Measurements from ENCODE around the gene PRELID2.

Gene PRELID2

GRCh38 chr5:145825751-145826180, 9.4 kb downstream of the PRELID2 start:
- no peaks in the 10 kb centered on the region for H3K9me3 ChIP-seq (ENCODE audit: control insufficient read depth in 5 of 5, low read length in 5 of 5)
- H3K27me3 ChIP-seq (ENCODE audit: control insufficient read depth in 5 of 5, insufficient read depth in 4 of 5, low read length in 5 of 5): no peaks in the 10 kb centered on the region
- H3K27ac ChIP-seq (ENCODE audit: low read depth, low read length): no peak overlapping the region
- H3K4me1 ChIP-seq (ENCODE audit: control insufficient read depth in 5 of 5, insufficient read depth in 5 of 5, low read length in 5 of 5): peaks cover 0 to 8% (median 0%) of the 10 kb centered on the region in 5 donors
- H3K9ac ChIP-seq (ENCODE audit: low read length in 5 of 5): no peak overlapping the region
- H3K36me3 ChIP-seq (ENCODE audit: control insufficient read depth in 5 of 5, insufficient read depth in 5 of 5, low read length in 5 of 5): no peaks in the 10 kb centered on the region
- H3K4me3 ChIP-seq (ENCODE audit: low read depth in 1 of 5, low read length in 5 of 5): no peak overlapping the region

GRCh38 chr5:145824040-145824439, 11.1 kb downstream of the PRELID2 start:
- Histone ChIP-seq H3K36me3 (ENCODE audit: control insufficient read depth in 5 of 5, insufficient read depth in 5 of 5, low read length in 5 of 5) (no peaks in the 10 kb centered on the region), H3K9ac (ENCODE audit: low read length in 5 of 5) (no peak overlapping the region), H3K4me3 (ENCODE audit: low read depth in 1 of 5, low read length in 5 of 5) (no peak overlapping the region), H3K4me1 (ENCODE audit: control insufficient read depth in 5 of 5, insufficient read depth in 5 of 5, low read length in 5 of 5) (peaks cover 0 to 15% (median 0%) of the 10 kb centered on the region in 5 donors), H3K9me3 (ENCODE audit: control insufficient read depth in 5 of 5, low read length in 5 of 5) (no peaks in the 10 kb centered on the region), H3K27ac (ENCODE audit: low read depth, low read length) (no peak overlapping the region), H3K27me3 (ENCODE audit: control insufficient read depth in 5 of 5, insufficient read depth in 4 of 5, low read length in 5 of 5) (no peaks in the 10 kb centered on the region)

DNA sequence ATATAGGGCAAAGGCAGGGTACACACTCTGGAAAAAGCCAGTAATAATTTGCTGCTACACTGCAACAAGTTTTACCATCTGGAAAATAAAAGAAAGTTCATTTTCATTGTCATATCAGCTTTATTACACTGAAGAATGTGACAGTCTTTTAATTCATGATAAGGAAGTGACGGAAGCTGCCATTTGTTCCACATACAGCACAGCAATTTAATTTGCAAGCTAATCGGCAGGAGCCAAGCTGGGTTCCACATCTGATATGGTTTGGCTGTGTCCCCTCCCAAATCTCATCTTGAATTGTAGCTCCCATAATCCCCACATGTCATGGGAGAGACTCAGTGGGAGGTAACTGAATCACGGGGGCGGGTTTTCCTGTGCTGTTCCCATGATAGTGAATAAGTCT, 16.5 kb downstream of the PRELID2 start:
- Histone ChIP-seq H3K9ac (ENCODE audit: low read length in 5 of 5) (no peak overlapping the region), H3K27ac (ENCODE audit: low read depth, low read length) (no peak overlapping the region), H3K9me3 (ENCODE audit: control insufficient read depth in 5 of 5, low read length in 5 of 5) (no peaks in the 10 kb centered on the region), H3K27me3 (ENCODE audit: control insufficient read depth in 5 of 5, insufficient read depth in 4 of 5, low read length in 5 of 5) (no peaks in the 10 kb centered on the region), H3K36me3 (ENCODE audit: control insufficient read depth in 5 of 5, insufficient read depth in 5 of 5, low read length in 5 of 5) (peaks cover 0 to 8% (median 0%) of the 10 kb centered on the region in 5 donors), H3K4me1 (ENCODE audit: control insufficient read depth in 5 of 5, insufficient read depth in 5 of 5, low read length in 5 of 5) (peaks cover 0 to 15% (median 0%) of the 10 kb centered on the region in 5 donors), H3K4me3 (ENCODE audit: low read depth in 1 of 5, low read length in 5 of 5) (no peak overlapping the region)

GRCh38 chr5:145812877-145813276, 22.3 kb downstream of the PRELID2 start:
- no peaks in the 10 kb centered on the region for H3K27me3 ChIP-seq (ENCODE audit: control insufficient read depth in 5 of 5, insufficient read depth in 4 of 5, low read length in 5 of 5)
- peak overlapping the region in 1 of 5 donors; percentile 4 for H3K9ac ChIP-seq (ENCODE audit: low read length in 5 of 5)
- peaks cover 0 to 5% (median 0%) of the 10 kb centered on the region in 5 donors for H3K4me1 ChIP-seq (ENCODE audit: control insufficient read depth in 5 of 5, insufficient read depth in 5 of 5, low read length in 5 of 5)
- no peak overlapping the region for H3K27ac ChIP-seq (ENCODE audit: low read depth, low read length)
- H3K36me3 ChIP-seq (ENCODE audit: control insufficient read depth in 5 of 5, insufficient read depth in 5 of 5, low read length in 5 of 5): peaks cover 0 to 6% (median 0%) of the 10 kb centered on the region in 5 donors
- H3K9me3 ChIP-seq (ENCODE audit: control insufficient read depth in 5 of 5, low read length in 5 of 5): no peaks in the 10 kb centered on the region
- H3K4me3 ChIP-seq (ENCODE audit: low read depth in 1 of 5, low read length in 5 of 5): no peak overlapping the region

- Histone ChIP-seq H3K27ac (ENCODE audit: low read depth, low read length) (no peak overlapping the region), H3K36me3 (ENCODE audit: control insufficient read depth in 5 of 5, insufficient read depth in 5 of 5, low read length in 5 of 5) (peaks cover 0 to 3% (median 0%) of the 10 kb centered on the region in 5 donors)
These were observed 23.1 kb downstream of the PRELID2 start for GRCh38 chr5:145811834-145812625.

DNA sequence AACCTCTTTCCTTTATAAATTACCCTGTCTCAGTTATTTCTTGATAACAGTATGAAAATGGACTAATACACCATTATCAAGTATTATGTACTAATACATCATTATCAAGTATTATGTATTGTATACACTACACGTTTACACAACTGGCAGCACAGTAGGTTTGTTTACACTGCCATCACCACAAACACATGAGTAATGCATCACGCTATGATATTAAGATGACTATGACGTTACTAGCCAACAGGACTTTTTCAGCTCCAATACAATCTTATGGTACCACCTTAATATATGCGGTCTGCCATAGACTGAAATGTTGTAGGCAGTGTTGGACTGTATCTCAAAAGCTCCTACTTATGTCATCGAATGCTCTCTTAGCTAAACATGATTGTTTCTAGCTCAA, 28.2 kb downstream of the PRELID2 start:
- no peak overlapping the region for H3K9ac ChIP-seq (ENCODE audit: low read length in 5 of 5)
- no peaks in the 10 kb centered on the region for H3K9me3 ChIP-seq (ENCODE audit: control insufficient read depth in 5 of 5, low read length in 5 of 5)
- H3K27ac ChIP-seq (ENCODE audit: low read depth, low read length): no peak overlapping the region
- peaks cover 0 to 6% (median 0%) of the 10 kb centered on the region in 5 donors for H3K4me1 ChIP-seq (ENCODE audit: control insufficient read depth in 5 of 5, insufficient read depth in 5 of 5, low read length in 5 of 5)
- no peak overlapping the region for H3K4me3 ChIP-seq (ENCODE audit: low read depth in 1 of 5, low read length in 5 of 5)
- H3K36me3 ChIP-seq (ENCODE audit: control insufficient read depth in 5 of 5, insufficient read depth in 5 of 5, low read length in 5 of 5): peaks cover 0 to 4% (median 0%) of the 10 kb centered on the region in 5 donors
- H3K27me3 ChIP-seq (ENCODE audit: control insufficient read depth in 5 of 5, insufficient read depth in 4 of 5, low read length in 5 of 5): no peaks in the 10 kb centered on the region

More at GRCh38 chr5:145811834-145812625, 23.1 kb downstream of the PRELID2 start:
- H3K4me1 ChIP-seq (ENCODE audit: control insufficient read depth in 5 of 5, insufficient read depth in 5 of 5, low read length in 5 of 5): peaks cover 0 to 5% (median 0%) of the 10 kb centered on the region in 5 donors
- no peaks in the 10 kb centered on the region for H3K27me3 ChIP-seq (ENCODE audit: control insufficient read depth in 5 of 5, insufficient read depth in 4 of 5, low read length in 5 of 5)
- H3K9ac ChIP-seq (ENCODE audit: low read length in 5 of 5): peak overlapping the region in 2 of 5 donors; percentile 4 to 7
- no peak overlapping the region for H3K4me3 ChIP-seq (ENCODE audit: low read depth in 1 of 5, low read length in 5 of 5)
- H3K9me3 ChIP-seq (ENCODE audit: control insufficient read depth in 5 of 5, low read length in 5 of 5): no peaks in the 10 kb centered on the region

DNA sequence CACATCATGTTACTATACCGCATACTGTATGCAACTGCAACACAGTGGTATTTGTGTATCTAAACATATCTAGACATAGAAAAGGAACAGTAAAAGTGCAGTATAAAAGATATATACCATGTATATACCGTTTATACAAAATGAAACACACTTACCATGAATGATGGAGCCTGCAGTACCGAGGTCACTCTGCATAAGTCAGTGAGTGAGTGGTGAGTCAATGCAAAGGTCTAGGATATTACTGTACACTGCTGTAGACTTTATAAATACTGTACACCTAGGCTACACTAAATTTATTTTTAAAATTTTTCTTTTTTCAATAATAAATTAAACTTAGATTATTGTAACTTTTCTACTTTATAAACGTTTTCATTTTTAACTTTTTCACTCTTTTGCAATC, 29.3 kb downstream of the PRELID2 start:
- Histone ChIP-seq H3K9me3 (ENCODE audit: control insufficient read depth in 5 of 5, low read length in 5 of 5) (no peaks in the 10 kb centered on the region), H3K9ac (ENCODE audit: low read length in 5 of 5) (no peak overlapping the region), H3K27ac (ENCODE audit: low read depth, low read length) (no peak overlapping the region), H3K36me3 (ENCODE audit: control insufficient read depth in 5 of 5, insufficient read depth in 5 of 5, low read length in 5 of 5) (peaks cover 0 to 4% (median 0%) of the 10 kb centered on the region in 5 donors), H3K4me1 (ENCODE audit: control insufficient read depth in 5 of 5, insufficient read depth in 5 of 5, low read length in 5 of 5) (peaks cover 0 to 3% (median 0%) of the 10 kb centered on the region in 5 donors), H3K27me3 (ENCODE audit: control insufficient read depth in 5 of 5, insufficient read depth in 4 of 5, low read length in 5 of 5) (no peaks in the 10 kb centered on the region), H3K4me3 (ENCODE audit: low read depth in 1 of 5, low read length in 5 of 5) (no peak overlapping the region)

DNA sequence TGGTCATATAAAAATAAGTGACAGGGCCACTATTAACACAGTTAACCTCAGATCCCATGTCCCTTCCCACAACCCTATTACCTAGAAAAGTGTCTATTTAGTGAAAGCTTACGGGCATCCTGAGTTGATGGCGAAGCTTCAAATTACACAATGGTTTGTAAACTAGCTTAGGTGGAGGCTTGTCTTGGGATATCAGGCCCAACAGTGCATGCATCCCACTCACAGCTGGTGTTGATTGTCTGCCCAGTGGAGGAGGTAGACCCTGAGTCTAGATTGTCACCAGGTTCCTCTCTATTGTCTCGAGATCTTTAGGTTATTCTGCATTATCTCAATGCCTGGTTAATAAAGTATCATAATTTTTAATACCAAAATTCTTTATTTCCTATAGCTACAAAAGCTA, 30.4 kb downstream of the PRELID2 start:
- no peak overlapping the region for H3K27ac ChIP-seq (ENCODE audit: low read depth, low read length)
- no peaks in the 10 kb centered on the region for H3K9me3 ChIP-seq (ENCODE audit: control insufficient read depth in 5 of 5, low read length in 5 of 5)
- H3K4me1 ChIP-seq (ENCODE audit: control insufficient read depth in 5 of 5, insufficient read depth in 5 of 5, low read length in 5 of 5): peaks cover 0 to 15% (median 3%) of the 10 kb centered on the region in 5 donors
- peaks cover 0 to 4% (median 0%) of the 10 kb centered on the region in 5 donors for H3K36me3 ChIP-seq (ENCODE audit: control insufficient read depth in 5 of 5, insufficient read depth in 5 of 5, low read length in 5 of 5)
- H3K9ac ChIP-seq (ENCODE audit: low read length in 5 of 5): no peak overlapping the region
- no peaks in the 10 kb centered on the region for H3K27me3 ChIP-seq (ENCODE audit: control insufficient read depth in 5 of 5, insufficient read depth in 4 of 5, low read length in 5 of 5)
- no peak overlapping the region for H3K4me3 ChIP-seq (ENCODE audit: low read depth in 1 of 5, low read length in 5 of 5)

DNA sequence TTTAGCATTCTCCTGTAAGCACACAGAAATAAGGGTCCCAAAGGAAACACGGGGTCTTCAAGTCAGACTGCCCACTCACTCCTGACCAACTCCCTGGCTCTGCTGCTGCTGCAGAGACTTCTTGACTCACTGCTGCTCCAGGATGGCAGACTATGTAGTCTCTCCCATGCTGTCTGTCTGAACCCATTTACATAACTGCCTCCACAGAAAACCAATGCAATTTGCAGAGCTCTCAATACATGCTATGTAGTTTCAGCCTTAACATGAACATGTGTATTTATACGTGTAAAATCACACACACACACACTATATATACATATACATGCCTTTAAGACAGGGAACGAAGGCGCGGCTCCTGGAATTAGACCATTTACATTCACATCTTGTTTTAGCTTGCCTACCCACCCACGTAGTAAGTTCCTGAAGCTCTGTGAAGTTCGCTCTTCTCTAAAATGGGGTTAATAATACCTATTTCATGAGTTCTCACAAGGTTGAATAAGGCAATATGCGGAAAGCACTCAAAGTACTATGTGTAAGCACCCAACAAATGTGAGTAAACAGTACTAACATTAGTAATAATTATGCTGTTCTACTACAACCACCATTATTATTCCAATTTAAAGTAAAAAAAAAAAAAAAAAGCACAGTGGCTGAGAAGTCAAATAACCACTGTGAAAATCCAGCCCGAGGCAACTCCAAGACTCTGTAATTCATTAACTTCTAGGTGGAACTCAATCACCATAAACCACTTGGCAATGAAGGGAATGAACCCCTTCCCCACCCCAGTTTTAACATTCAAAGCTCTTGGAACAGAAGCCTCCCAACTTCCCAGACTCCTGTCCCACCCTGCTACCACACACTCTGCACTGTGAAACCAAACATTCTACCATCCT, 31.8 kb downstream of the PRELID2 start:
- Histone ChIP-seq H3K9me3 (ENCODE audit: control insufficient read depth in 5 of 5, low read length in 5 of 5) (no peaks in the 10 kb centered on the region), H3K36me3 (ENCODE audit: control insufficient read depth in 5 of 5, insufficient read depth in 5 of 5, low read length in 5 of 5) (peaks cover 0 to 4% (median 0%) of the 10 kb centered on the region in 5 donors), H3K27ac (ENCODE audit: low read depth, low read length) (no peak overlapping the region), H3K4me3 (ENCODE audit: low read depth in 1 of 5, low read length in 5 of 5) (no peak overlapping the region), H3K4me1 (ENCODE audit: control insufficient read depth in 5 of 5, insufficient read depth in 5 of 5, low read length in 5 of 5) (peaks cover 0 to 19% (median 3%) of the 10 kb centered on the region in 5 donors), H3K9ac (ENCODE audit: low read length in 5 of 5) (no peak overlapping the region), H3K27me3 (ENCODE audit: control insufficient read depth in 5 of 5, insufficient read depth in 4 of 5, low read length in 5 of 5) (no peaks in the 10 kb centered on the region)
